K562 (cell line): ENCODE measurements around the gene ADGRA1. TPM values are rescaled to one million over a fixed set of nuclear protein-coding genes. Genes with fewer than 3 reads are reported as not detected.

Source experiments
- ATAC-seq: fragments of 200-7000 bp; cut with Tn5 transposase; 3 replicates; pipeline ENCODE4 v1.9.1; 2020; ENCODE audit warnings: moderate library complexity
- BruUV-seq: library from RNA; stranded (reverse); fragments of 400-500 nt; replicated peaks from 2 replicates; lab custom pipeline; 2021; lab: Mats Ljungman, UMichigan
- CTCF ChIA-PET: fragments of 300-600 bp; formaldehyde crosslinking; extraction: SDS; loops from one replicate; lab custom pipeline; 2021; ENCODE audit warnings: low intra/inter-chr PET ratio; lab: Yijun Ruan, JAX
- POLR2A ChIA-PET: fragments of 300-600, 350-650 bp; sonication (Branson Sonifier 250); formaldehyde crosslinking; extraction: SDS; loops from one replicate; lab custom pipeline; 2021; ENCODE audit warnings: antibody characterized with exemption, inconsistent platforms; lab: Yijun Ruan, JAX
- DNase-seq, 4 experiments: peaks; one replicate each; pipeline versions ENCODE4 v3.0.0 to v3.0.0-alpha.2; 2011 to 2018; ENCODE audit warnings: low spot score in 3 of 4, mixed read lengths in 3 of 4; ENCODE audit errors: extremely low read depth in 1 of 4
- FAIRE-seq: peaks from 2 replicates; lab custom pipeline; 2011; peaks lifted over from hg19 to GRCh38; lab: Jason Lieb, UNC
- H2AFZ ChIP-seq: 2 replicates; pipeline ENCODE4 v1.6.0; 2011; ENCODE audit warnings: low read depth, low read length, control low read depth, inconsistent platforms
- H3K27ac ChIP-seq: fragments of 200-600 bp; 3 replicates; pipeline ENCODE4 v1.8.0; 2011; ENCODE audit warnings: low read depth, mild to moderate bottlenecking, control low read depth, inconsistent platforms, low read length, moderate library complexity, mixed read lengths; ENCODE audit errors: extremely low read depth
- H3K27me3 ChIP-seq, 2 experiments: fragments of 300-600 bp in 1 of 2; 2 replicates in 1 of 2; 3 replicates in 1 of 2; pipeline versions ENCODE4 v1.6.0 to v1.8.0; 2011; ENCODE audit warnings: inconsistent platforms in 2 of 2, low read length in 2 of 2, mild to moderate bottlenecking in 1 of 2, mixed read lengths in 1 of 2, moderate library complexity in 1 of 2; ENCODE audit not compliant: control insufficient read depth in 2 of 2, insufficient read depth in 2 of 2
- H3K36me3 ChIP-seq: fragments of 300-600 bp; 3 replicates; pipeline ENCODE4 v1.8.0; 2011; ENCODE audit warnings: mild to moderate bottlenecking, low read length, inconsistent platforms; ENCODE audit not compliant: control insufficient read depth, insufficient read depth
- H3K4me1 ChIP-seq, 2 experiments: fragments of 200-600 bp in 1 of 2; replicated peaks in 1 of 2; 2 replicates in 1 of 2; 3 replicates in 1 of 2; pipeline versions ENCODE4 v1.5.1 to v1.8.0; 2011; ENCODE audit warnings: inconsistent platforms in 2 of 2, low read length in 2 of 2, mild to moderate bottlenecking in 1 of 2, mixed read lengths in 1 of 2, moderate library complexity in 1 of 2; ENCODE audit not compliant: control insufficient read depth in 2 of 2, insufficient read depth in 2 of 2
- H3K4me2 ChIP-seq: 2 replicates; pipeline ENCODE4 v1.6.1; 2011; ENCODE audit warnings: low read length, control low read depth, inconsistent platforms, mixed read lengths; ENCODE audit not compliant: insufficient read depth
- H3K4me3 ChIP-seq: fragments of 200-600 bp; sonication (generic), shearing (Covaris generic); 2 replicates; pipeline ENCODE4 v1.5.1; 2016; ENCODE audit warnings: control low read depth, inconsistent platforms
- H3K79me2 ChIP-seq: fragments of 200-600 bp; 3 replicates; pipeline ENCODE4 v1.8.0; 2011; ENCODE audit warnings: low read length, inconsistent platforms; ENCODE audit not compliant: control insufficient read depth, insufficient read depth
- H3K9ac ChIP-seq, 2 experiments: 2 replicates each; pipeline versions ENCODE4 v1.6.0 to v1.6.1; 2011; ENCODE audit warnings: low read depth in 2 of 2, low read length in 2 of 2, control low read depth in 1 of 2, inconsistent platforms in 1 of 2, mild to moderate bottlenecking in 1 of 2, mixed read lengths in 1 of 2; ENCODE audit not compliant: insufficient read depth in 1 of 2
- H3K9me1 ChIP-seq: one replicate; pipeline ENCODE4 v1.6.0; 2011; ENCODE audit warnings: inconsistent platforms, mild to moderate bottlenecking, low read length, moderate library complexity; ENCODE audit not compliant: control insufficient read depth, insufficient read depth
- H3K9me3 ChIP-seq: replicated peaks from 2 replicates; pipeline ENCODE4 v1.5.1; 2011; ENCODE audit warnings: low read depth, low read length, inconsistent platforms; ENCODE audit not compliant: control insufficient read depth, insufficient read depth
- H4K20me1 ChIP-seq: replicated peaks from 2 replicates; pipeline ENCODE4 v1.6.1; 2011; ENCODE audit warnings: low read length, inconsistent platforms, mixed read lengths; ENCODE audit not compliant: control insufficient read depth, insufficient read depth
- BRD4 ChIP-seq: fragments of 200-600 bp; sonication (generic); IDR thresholded peaks from 2 replicates; pipeline ENCODE4 v1.6.1; 2017; ENCODE audit warnings: inconsistent platforms
- DNMT1 ChIP-seq: fragments of 450-650 bp; IDR thresholded peaks from 2 replicates; pipeline ENCODE4 v1.6.1; 2016; ENCODE audit warnings: antibody characterized with exemption, mild to moderate bottlenecking
- HLTF ChIP-seq: fragments of 450-650 bp; IDR thresholded peaks from 2 replicates; pipeline ENCODE4 v1.6.1; 2016
- MTF1 ChIP-seq: fragments of 250-450 bp; sonication (Bioruptor Pico); IDR thresholded peaks from 2 replicates; pipeline ENCODE4 v1.9.0; 2021; ENCODE audit warnings: moderate library complexity, mild to moderate bottlenecking, inconsistent platforms, borderline replicate concordance
- NCOA1 ChIP-seq: fragments of 450-650 bp; IDR thresholded peaks from 2 replicates; pipeline ENCODE4 v1.6.1; 2016; ENCODE audit warnings: low read depth
- PURB ChIP-seq: sonication (generic); formaldehyde crosslinking; IDR thresholded peaks from 2 replicates; pipeline ENCODE4 v1.9.0; 2021; ENCODE audit warnings: low read depth, mild to moderate bottlenecking, missing genetic modification reagents
- ZNF274 ChIP-seq: IDR thresholded peaks from 2 replicates; pipeline ENCODE4 v1.6.1; 2011; ENCODE audit warnings: low read depth, mild to moderate bottlenecking, low read length, moderate library complexity, borderline replicate concordance
- ZNF79 ChIP-seq: fragments of 250-450 bp; sonication (Bioruptor Pico); IDR thresholded peaks from 2 replicates; pipeline ENCODE4 v1.4.0; 2020; ENCODE audit warnings: low read depth, mild to moderate bottlenecking, moderate library complexity
- WGBS: fragments of 100-300 bp; shearing (Covaris generic); methylation state at CpG from one replicate; pipeline ENCODE4 v1.1.6; 2016; ENCODE audit warnings: low coverage, mixed read lengths; ENCODE audit not compliant: insufficient coverage; ENCODE audit errors: missing lambda C conversion rate; 5-methylcytosine and 5-hydroxymethylcytosine counted together
- in situ Hi-C: fragments of 300-500 bp; cut with MboI; formaldehyde crosslinking; loops from 4 replicates; pipeline ENCODE4 v1.15.0; 2018; ENCODE audit warnings: inconsistent platforms, mixed read lengths
- intact Hi-C: fragments of 100-400 bp; cut with micrococcal nuclease; formaldehyde crosslinking; loops from 2 replicates; pipeline ENCODE4 v1.14.2; 2022
- polyA plus RNA-seq, 8 experiments: library from polyadenylated mRNA; depleted of rRNA in 4 of 8; stranded (reverse) in 5 of 8; unstranded in 3 of 8; fragments of >200 nt; fragmentation: Nextera tagmentation in 2 of 8; fragmentation: Illumina TruSeq in 1 of 8; extraction: Ambion mirVana in 2 of 8; extraction: Trizol in 1 of 8; gene quantifications; 2 replicates each; pipeline versions ENCODE4 v1.2.1 to v1.2.3, GENCODE V29; 2011 to 2014; ENCODE audit warnings: inconsistent platforms in 1 of 8, missing spikeins in 1 of 8
- total RNA-seq, 7 experiments: library from RNA; depleted of rRNA in 6 of 7; stranded (reverse); fragments of >200 nt in 6 of 7; fragmentation: Illumina TruSeq in 2 of 7; extraction: Trizol in 2 of 7; gene quantifications; 2 replicates each; pipeline versions ENCODE4 v1.2.1 to v1.2.3, GENCODE V29; 2011 to 2021; ENCODE audit warnings: low replicate concordance in 1 of 7
- TF ChIP-seq, protein P1 (sequence below), 2 experiments: fragments of 450-650 bp; IDR thresholded peaks; 2 replicates each; pipeline ENCODE4 v1.6.1; 2016; ENCODE audit warnings: mild to moderate bottlenecking in 2 of 2, borderline replicate concordance in 1 of 2, low read depth in 1 of 2, moderate library complexity in 1 of 2
- TF ChIP-seq, protein P2 (sequence below): fragments of 250-450 bp; sonication (Bioruptor Pico); IDR thresholded peaks from 2 replicates; pipeline ENCODE4 v1.9.0; 2021; ENCODE audit warnings: mild to moderate bottlenecking
- TF ChIP-seq, protein P3 (sequence below): IDR thresholded peaks from 2 replicates; pipeline ENCODE4 v1.6.1; 2012; ENCODE audit warnings: low read depth, low read length, improper control_type of control experiment, borderline replicate concordance

The ADGRA1 gene
- total and polyA plus RNA-seq, 9 of the 15 experiments (the other 6 are each of a cell fraction or from before 2014, with no cell fraction given) = not detected

DNA sequence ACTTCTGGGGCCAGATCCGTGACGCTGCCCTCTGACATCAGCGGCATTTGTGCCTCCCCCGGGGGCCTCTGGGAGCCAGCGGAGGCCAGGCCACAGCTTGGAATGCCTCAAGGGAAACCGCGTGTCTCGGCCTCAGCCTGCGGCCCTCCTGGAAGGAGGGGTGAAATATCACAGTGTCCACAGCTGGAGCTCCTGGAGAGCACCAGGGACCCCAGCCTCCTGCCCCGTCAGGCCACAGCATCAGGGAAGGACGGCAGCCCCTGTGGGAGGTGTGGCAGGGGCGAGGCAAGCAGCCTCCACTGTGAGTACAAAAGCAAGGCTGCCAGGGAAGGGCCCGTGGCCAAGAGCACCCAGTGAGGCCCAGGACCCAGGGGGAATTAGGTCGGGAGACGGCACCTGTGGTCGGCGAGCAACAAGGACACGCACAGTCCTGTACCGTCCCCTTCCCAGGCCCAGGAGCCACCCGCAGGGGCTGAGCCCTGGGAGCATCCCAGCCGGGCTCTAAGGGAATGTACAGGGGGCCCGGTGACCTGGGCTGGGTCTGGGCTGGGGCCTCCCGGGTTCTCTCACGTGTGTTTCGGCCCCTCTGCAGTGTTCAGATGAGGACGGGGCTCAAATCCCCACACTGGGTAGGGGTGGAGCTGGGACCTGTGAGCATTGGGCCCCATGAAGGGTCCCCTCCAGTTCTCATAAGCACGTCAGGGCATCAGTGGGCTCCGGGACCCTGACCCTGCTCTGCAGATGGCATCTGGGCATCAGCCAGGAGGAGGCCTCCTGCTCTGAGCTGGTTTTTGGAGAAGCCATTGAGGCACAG lies 53.6 kb downstream of the ADGRA1 start:
- H4K20me1 ChIP-seq = no peaks in the 10 kb centered on the region
- ATAC-seq (no peak), DNase-seq (no peak), FAIRE-seq (no peak)
- in situ Hi-C loops = loop anchor here (5.0 kb wide), 1 partner anchor 166 kb away; the partner anchor contains the start of genes TUBGCP2 and ZNF511
- POLR2A ChIA-PET = no interaction called here
- no peaks in the 10 kb centered on the region for H3K79me2 ChIP-seq
- H3K4me1 ChIP-seq = peaks cover 10 to 26% of the 10 kb centered on the region in 2 experiments; a peak in 4 of 5 replicates
- CTCF ChIA-PET = no interaction called here
- no TSS peak for BruUV-seq
- H3K4me2 ChIP-seq = no peak overlapping the region
- H3K27ac ChIP-seq = no peak overlapping the region
- H3K36me3 ChIP-seq = no peaks in the 10 kb centered on the region
- WGBS = 20% methylated on average over 19 of the region's 28 CpGs
- H3K4me3 ChIP-seq = no peak overlapping the region
- H3K9me1 ChIP-seq = no peaks in the 10 kb centered on the region
- H2AFZ ChIP-seq = no peak overlapping the region
- H3K27me3 ChIP-seq = peaks cover 0 to 16% of the 10 kb centered on the region in 2 experiments; a peak in 2 of 5 replicates
- no peaks in the 10 kb centered on the region for H3K9me3 ChIP-seq
- intact Hi-C loops = loop anchor here (5.0 kb wide), 1 partner anchor 106 kb away; no protein-coding TSS in a partner anchor
- no peak overlapping the region for H3K9ac ChIP-seq
- TF ChIP-seq, protein P1, sequence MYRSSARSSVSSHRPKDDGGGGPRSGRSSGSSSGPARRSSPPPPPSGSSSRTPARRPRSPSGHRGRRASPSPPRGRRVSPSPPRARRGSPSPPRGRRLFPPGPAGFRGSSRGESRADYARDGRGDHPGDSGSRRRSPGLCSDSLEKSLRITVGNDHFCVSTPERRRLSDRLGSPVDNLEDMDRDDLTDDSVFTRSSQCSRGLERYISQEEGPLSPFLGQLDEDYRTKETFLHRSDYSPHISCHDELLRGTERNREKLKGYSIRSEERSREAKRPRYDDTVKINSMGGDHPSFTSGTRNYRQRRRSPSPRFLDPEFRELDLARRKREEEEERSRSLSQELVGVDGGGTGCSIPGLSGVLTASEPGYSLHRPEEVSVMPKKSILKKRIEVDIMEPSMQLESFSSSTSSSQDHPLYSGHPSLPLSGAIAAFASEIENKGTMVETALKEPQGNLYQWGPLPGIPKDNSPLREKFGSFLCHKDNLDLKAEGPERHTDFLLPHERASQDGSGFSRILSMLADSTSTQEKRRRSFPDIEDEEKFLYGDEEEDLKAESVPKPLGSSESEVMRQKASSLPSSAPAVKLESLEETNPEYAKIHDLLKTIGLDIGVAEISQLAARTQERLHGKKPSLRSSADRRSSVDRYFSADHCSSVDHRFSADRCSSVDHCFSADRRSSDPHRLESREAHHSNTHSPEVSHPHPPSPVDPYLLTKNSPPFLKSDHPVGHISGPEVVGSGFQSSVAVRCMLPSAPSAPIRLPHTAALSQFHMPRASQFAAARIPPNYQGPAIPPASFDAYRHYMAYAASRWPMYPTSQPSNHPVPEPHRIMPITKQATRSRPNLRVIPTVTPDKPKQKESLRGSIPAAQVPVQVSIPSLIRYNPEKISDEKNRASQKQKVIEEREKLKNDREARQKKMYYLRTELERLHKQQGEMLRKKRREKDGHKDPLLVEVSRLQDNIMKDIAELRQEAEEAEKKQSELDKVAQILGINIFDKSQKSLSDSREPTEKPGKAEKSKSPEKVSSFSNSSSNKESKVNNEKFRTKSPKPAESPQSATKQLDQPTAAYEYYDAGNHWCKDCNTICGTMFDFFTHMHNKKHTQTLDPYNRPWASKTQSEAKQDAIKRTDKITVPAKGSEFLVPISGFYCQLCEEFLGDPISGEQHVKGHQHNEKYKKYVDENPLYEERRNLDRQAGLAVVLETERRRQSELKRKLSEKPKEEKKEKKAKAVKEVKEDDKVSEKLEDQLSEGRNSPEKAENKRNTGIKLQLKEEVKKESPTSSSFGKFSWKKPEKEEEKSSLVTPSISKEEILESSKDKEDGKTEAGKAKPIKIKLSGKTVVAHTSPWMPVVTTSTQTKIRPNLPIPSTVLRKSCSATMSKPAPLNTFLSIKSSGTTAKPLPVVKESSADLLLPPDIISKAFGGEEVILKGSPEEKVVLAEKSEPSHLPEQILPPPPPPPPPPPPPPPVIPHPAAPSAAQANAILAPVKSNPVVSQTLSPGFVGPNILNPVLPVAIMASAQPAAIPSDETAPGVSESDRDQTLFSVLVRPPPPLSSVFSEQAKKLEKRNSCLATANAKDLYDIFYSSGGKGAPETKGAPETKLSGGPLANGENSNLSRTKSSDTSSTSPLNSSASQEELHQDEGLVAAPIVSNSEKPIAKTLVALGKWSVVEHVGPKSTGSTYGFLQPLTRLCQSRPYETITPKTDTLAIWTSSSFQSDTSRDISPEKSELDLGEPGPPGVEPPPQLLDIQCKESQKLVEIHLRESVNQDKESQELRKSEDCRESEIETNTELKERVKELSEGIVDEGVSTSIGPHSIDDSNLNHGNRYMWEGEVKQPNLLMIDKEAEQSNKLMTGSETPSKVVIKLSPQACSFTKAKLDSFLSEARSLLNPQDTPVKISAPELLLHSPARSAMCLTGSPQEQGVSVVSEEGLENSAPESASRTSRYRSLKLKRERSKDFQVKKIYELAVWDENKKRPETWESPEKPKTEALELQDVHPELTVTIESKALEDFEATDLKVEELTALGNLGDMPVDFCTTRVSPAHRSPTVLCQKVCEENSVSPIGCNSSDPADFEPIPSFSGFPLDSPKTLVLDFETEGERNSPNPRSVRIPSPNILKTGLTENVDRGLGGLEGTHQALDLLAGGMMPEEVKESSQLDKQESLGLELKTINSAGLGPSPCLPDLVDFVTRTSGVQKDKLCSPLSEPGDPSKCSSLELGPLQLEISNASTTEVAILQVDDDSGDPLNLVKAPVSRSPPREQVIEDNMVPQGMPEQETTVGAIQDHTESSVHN (IDR thresholded peaks at IDR 0.05; ENCODE audit: borderline replicate concordance in 1 of 2, low read depth in 1 of 2) = no peak
- TF ChIP-seq PURB (no peak), ZNF79 (CRISPR knock-in tag) (no peak), DNMT1 (no peak), ZNF274 (no peak), MTF1 (no peak), BRD4 (no peak), HLTF (no peak), NCOA1 (no peak)
- TF ChIP-seq, protein P2, sequence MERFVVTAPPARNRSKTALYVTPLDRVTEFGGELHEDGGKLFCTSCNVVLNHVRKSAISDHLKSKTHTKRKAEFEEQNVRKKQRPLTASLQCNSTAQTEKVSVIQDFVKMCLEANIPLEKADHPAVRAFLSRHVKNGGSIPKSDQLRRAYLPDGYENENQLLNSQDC (CRISPR knock-in tag) = no peak
- TF ChIP-seq, protein P3, sequence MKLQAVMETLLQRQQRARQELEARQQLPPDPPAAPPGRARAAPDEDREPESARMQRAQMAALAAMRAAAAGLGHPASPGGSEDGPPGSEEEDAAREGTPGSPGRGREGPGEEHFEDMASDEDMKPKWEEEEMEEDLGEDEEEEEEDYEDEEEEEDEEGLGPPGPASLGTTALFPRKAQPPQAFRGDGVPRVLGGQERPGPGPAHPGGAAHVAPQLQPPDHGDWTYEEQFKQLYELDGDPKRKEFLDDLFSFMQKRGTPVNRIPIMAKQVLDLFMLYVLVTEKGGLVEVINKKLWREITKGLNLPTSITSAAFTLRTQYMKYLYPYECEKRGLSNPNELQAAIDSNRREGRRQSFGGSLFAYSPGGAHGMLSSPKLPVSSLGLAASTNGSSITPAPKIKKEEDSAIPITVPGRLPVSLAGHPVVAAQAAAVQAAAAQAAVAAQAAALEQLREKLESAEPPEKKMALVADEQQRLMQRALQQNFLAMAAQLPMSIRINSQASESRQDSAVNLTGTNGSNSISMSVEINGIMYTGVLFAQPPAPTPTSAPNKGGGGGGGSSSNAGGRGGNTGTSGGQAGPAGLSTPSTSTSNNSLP = no peak
